ENCODE data around the gene CCDC85C. TPM values are rescaled to one million over a fixed set of nuclear protein-coding genes. Genes with fewer than 3 reads are reported as not detected.

CCDC85C gene
- total RNA-seq, 2 donors from 2014 or later = 35.1 to 47.2 TPM

DNA sequence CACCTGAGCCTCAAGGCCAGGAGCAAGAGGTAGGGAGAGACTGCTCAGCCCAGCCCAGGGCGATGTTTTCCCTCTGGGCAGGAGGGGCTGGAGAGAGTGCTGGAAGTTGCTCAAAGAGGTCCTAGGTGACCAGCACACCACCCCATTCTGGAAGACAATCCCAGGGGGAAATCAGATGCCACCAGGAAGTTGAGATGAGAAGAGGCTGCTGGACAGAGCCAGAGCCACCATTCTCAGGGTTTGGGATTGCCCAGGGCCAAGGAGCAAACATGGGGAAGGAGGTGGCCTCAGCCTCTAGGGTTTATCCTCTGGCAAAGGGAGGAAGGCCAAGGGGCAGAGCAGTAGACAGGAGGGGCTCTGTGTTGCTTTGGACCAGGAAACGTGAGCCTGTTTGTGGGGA is 11.6 kb downstream of the CCDC85C start:
- intact Hi-C loops (cut with DNase I) = no loop called here
- no peaks in the 10 kb centered on the region for H3K9me3 ChIP-seq
- DNase-seq (ENCODE audit: low spot score) = no peak
- WGBS = 71% methylated on average over 2 of the region's 2 CpGs
- peaks cover 26% of the 10 kb centered on the region for H3K4me1 ChIP-seq (replicated peaks)
- no peaks in the 10 kb centered on the region for H3K36me3 ChIP-seq
- no peak overlapping the region for H3K27ac ChIP-seq
- H3K4me3 ChIP-seq = no peak overlapping the region
- H3K27me3 ChIP-seq (replicated peaks; ENCODE audit: insufficient read depth) = no peaks in the 10 kb centered on the region
- TF ChIP-seq, protein P1, sequence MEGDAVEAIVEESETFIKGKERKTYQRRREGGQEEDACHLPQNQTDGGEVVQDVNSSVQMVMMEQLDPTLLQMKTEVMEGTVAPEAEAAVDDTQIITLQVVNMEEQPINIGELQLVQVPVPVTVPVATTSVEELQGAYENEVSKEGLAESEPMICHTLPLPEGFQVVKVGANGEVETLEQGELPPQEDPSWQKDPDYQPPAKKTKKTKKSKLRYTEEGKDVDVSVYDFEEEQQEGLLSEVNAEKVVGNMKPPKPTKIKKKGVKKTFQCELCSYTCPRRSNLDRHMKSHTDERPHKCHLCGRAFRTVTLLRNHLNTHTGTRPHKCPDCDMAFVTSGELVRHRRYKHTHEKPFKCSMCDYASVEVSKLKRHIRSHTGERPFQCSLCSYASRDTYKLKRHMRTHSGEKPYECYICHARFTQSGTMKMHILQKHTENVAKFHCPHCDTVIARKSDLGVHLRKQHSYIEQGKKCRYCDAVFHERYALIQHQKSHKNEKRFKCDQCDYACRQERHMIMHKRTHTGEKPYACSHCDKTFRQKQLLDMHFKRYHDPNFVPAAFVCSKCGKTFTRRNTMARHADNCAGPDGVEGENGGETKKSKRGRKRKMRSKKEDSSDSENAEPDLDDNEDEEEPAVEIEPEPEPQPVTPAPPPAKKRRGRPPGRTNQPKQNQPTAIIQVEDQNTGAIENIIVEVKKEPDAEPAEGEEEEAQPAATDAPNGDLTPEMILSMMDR (IDR thresholded peaks at IDR 0.05) = no peak
- TF ChIP-seq POLR2AphosphoS5 (IDR thresholded peaks at IDR 0.05) (no peak), POLR2A (IDR thresholded peaks at IDR 0.05) (no peak)

DNA sequence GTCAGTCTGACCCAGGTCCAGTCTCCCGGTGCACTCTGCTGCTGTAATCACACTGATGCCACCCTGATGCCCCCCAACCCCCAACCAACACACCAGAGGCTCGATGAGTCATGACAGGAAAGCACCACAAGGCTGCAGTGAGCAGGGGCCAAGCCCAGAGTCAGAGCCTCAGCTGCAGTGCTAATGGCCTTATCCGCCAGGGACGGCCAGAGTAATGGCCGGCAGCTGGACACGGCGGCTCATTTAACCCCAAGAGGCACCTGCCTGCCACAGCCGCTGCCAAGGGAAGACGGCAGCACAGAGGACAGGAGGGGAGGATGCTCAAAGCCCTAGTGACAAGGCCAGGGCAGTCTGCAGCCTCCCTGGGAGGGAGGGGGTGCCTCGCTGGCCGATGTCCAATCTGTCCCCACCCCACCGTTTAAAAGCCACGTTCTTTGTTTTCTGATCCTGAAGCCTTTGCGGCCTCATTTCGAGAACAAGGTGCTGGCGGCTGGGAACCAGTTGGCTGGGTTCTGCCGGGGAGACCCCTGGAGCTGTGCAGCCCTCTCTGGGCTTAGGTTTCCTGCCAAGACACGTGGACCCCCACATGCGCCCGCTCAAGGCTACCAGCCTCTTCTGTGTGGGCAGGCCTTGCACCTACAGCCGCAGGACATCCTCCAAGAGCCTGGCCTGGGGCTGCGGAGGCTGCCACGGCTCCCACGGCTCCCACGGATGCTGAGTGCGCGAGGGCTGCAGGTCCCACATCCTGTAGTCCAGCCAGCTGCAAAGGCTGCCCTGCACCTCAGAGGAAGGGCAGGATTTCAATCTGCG is 13.1 kb downstream of the CCDC85C start:
- Histone ChIP-seq H3K4me1 (replicated peaks) (peaks cover 14% of the 10 kb centered on the region), H3K4me3 (no peak overlapping the region), H3K9me3 (no peaks in the 10 kb centered on the region), H3K27ac (peak overlapping the region; percentile 30 to 47), H3K36me3 (no peaks in the 10 kb centered on the region), H3K27me3 (replicated peaks; ENCODE audit: insufficient read depth) (no peaks in the 10 kb centered on the region)
- TF ChIP-seq, protein P1 (IDR thresholded peaks at IDR 0.05) = no peak
- no peak for TF ChIP-seq POLR2A (IDR thresholded peaks at IDR 0.05)
- no peak for TF ChIP-seq POLR2AphosphoS5 (IDR thresholded peaks at IDR 0.05)
- WGBS = 65% methylated on average over 25 of the region's 28 CpGs
- intact Hi-C loops (cut with DNase I) = no loop called here
- no peak for DNase-seq (ENCODE audit: low spot score)

DNA sequence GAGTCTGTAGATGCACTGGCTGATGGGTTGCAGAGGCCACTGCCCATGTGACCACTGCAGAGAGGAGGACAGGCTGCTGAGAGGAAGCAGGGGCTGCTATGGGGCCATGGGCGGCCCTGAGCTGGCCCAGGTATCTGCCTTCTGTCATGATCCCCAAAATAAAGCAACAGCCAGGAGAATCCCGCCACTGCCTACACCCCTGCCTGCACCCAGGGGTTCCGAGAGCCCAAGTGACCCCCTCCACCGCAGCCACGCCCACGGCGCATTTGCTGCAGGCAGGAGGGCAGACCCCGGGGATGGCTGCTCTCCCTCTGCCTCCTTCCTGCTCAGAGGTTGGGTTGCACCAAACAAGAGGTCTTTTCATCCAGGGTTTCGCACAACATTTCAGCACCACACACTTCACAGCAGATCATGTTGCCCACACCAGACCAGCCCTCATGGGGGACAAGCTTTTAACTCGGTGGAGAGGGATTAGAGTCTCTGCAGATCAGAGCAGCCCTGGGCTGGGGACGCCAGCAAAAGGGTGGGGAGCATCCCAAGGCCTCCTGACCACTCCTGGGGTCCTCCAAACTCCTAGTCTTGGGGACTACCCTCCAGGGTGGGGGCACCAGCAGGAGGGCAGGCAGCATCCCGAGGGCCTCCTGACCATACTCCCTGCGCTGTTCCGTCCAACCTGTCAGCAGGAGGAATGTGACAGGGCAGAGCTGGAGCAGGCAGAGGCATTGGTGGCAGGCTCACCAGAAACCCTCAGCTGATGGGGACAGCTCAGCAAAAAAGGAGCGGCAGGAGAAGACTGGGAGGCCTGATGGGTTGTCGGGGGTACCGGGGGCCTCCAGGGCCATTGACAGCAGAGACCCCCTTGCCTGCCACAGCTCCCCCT is 14.1 kb downstream of the CCDC85C start:
- TF ChIP-seq, protein P1 (IDR thresholded peaks at IDR 0.05) = no peak
- TF ChIP-seq POLR2A (IDR thresholded peaks at IDR 0.05) = no peak
- no peak for TF ChIP-seq POLR2AphosphoS5 (IDR thresholded peaks at IDR 0.05)
- intact Hi-C loops (cut with DNase I) = no loop called here

DNA sequence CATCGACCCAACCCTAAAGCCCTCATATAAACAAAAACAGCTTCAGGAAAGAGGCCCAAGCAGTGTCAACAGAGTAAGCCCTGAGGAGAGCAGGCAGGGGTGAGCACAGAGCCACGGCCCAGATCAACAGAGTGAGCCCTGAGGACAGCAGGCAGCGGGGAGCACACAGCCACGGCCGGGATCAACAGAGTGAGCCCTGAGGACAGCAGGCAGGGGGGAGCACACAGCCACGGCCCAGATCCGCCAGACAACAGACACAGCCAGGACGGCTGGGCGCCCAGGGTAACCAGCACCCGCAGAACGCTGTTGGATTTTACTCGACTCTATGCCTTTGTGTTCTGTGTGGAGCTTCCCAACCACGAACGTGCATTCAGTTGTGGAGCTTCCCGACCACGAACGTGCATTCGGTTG is 15.0 kb downstream of the CCDC85C start:
- Histone ChIP-seq H3K4me1 (replicated peaks) (peaks cover 7% of the 10 kb centered on the region), H3K27me3 (replicated peaks; ENCODE audit: insufficient read depth) (no peaks in the 10 kb centered on the region), H3K36me3 (no peaks in the 10 kb centered on the region), H3K27ac (peak overlapping the region; percentile 45 to 47), H3K4me3 (no peak overlapping the region), H3K9me3 (no peaks in the 10 kb centered on the region)
- WGBS = 67% methylated on average over 18 of the region's 18 CpGs
- no peak for DNase-seq (ENCODE audit: low spot score)
- intact Hi-C loops (cut with DNase I) = no loop called here
- TF ChIP-seq POLR2AphosphoS5 (IDR thresholded peaks at IDR 0.05) (no peak), POLR2A (IDR thresholded peaks at IDR 0.05) (no peak)
- TF ChIP-seq, protein P1 (IDR thresholded peaks at IDR 0.05) = no peak

More for the DNA sequence above, 14.1 kb downstream of the CCDC85C start:
- Histone ChIP-seq H3K36me3 (no peaks in the 10 kb centered on the region), H3K27ac (peak overlapping the region; percentile 45 to 47), H3K27me3 (replicated peaks; ENCODE audit: insufficient read depth) (no peaks in the 10 kb centered on the region), H3K4me3 (no peak overlapping the region), H3K9me3 (no peaks in the 10 kb centered on the region), H3K4me1 (replicated peaks) (peaks cover 7% of the 10 kb centered on the region)
- no peak for DNase-seq (ENCODE audit: low spot score)
- 79% methylated on average over 17 of the region's 17 CpGs for WGBS

Measured in prostate gland (tissue), 2 donors.